NCI-H748 treated with DMSO at 0.1 percent for 48 hours (cell line): ENCODE data around the gene WASL.
"Not testable (repeated sequence)": the region's sequence is repeated elsewhere in the genome, so short reads cannot be mapped to it uniquely, and the experiment has no call there.

Source experiments
- DNase-seq: peaks from one replicate; lab custom pipeline; 2025; lab: John Stamatoyannopoulos, UW

WASL gene

GRCh38 chr7:123732413-123733091, 16.3 kb downstream of the WASL start:
- no peak for DNase-seq

- DNase-seq: no peak
Observed at GRCh38 chr7:123729218-123729578, 19.6 kb downstream of the WASL start.

GRCh38 chr7:123727071-123727837, 21.5 kb downstream of the WASL start:
- no peak for DNase-seq

- no peak for DNase-seq
Observed at GRCh38 chr7:123725586-123726171, 23.1 kb downstream of the WASL start.

DNA sequence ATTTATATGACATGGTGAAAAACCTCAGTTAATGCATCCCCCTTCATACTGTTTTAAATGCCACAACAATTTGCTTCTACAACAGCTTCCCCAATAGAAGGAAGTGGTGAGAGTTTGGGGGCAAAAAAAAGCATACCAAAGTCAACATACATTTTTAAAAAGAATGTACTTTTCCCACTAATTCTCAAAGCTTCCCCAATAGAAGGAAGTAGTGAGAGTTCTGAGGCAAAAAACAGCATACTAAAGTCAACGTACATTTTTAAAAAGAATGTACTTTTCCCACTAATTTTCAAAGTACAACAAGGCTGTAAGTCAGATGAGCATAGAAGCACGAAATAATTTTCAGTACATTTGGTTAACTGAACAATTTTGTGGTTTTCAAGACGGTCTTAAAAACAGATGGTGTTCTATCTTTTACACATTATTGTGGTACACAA, 24.0 kb downstream of the WASL start:
- DNase-seq: no peak

DNA sequence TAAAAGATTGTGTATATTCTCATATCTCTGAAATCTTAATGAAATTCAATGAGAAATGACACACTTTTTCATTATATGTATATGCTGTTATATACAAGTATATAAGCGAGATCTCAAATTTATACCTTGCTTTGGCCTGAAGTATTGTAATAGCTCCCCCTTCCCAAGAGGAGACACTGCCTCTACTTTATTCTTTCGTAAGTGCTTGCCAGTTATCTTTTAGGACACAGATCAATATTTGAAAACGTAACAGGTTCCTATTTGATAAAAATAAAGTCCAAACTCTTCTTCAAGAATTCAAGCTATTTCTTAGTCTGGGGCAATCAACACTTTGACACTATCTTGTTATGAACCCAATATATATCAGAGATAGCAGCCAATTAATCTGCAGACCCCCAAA, 24.9 kb downstream of the WASL start:
- DNase-seq: no peak

DNA sequence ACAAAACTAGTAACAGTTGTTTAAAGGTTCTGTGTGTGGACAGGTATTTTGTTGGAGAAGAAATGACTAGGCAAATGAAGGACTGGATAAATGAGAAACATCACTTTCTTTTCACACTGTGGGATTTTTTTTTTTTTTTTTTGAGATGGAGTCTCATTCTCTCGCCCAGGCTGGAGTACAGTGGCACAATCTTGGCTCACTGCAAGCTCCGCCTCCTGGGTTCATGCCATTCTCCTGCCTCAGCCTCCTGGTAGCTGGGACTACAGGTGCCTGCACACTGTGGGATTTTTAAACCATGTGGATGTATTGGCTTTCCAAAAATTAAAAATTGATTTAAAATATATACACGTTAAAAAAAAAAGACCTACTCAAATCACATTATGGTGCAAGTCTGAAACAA, 28.3 kb downstream of the WASL start:
- DNase-seq: not testable (repeated sequence)

- DNase-seq: no peak
Observed at GRCh38 chr7:123719197-123719721, 29.5 kb downstream of the WASL start.

- DNase-seq: no peak
Observed at GRCh38 chr7:123718773-123719172, 30.0 kb downstream of the WASL start.

- DNase-seq: no peak
Observed at GRCh38 chr7:123717689-123718088, 31.1 kb downstream of the WASL start.

GRCh38 chr7:123716877-123717276, 31.9 kb downstream of the WASL start:
- no peak for DNase-seq

- no peak for DNase-seq
Observed at GRCh38 chr7:123715799-123716198, 33.0 kb downstream of the WASL start.

GRCh38 chr7:123715198-123715597, 33.6 kb downstream of the WASL start:
- no peak for DNase-seq

DNA sequence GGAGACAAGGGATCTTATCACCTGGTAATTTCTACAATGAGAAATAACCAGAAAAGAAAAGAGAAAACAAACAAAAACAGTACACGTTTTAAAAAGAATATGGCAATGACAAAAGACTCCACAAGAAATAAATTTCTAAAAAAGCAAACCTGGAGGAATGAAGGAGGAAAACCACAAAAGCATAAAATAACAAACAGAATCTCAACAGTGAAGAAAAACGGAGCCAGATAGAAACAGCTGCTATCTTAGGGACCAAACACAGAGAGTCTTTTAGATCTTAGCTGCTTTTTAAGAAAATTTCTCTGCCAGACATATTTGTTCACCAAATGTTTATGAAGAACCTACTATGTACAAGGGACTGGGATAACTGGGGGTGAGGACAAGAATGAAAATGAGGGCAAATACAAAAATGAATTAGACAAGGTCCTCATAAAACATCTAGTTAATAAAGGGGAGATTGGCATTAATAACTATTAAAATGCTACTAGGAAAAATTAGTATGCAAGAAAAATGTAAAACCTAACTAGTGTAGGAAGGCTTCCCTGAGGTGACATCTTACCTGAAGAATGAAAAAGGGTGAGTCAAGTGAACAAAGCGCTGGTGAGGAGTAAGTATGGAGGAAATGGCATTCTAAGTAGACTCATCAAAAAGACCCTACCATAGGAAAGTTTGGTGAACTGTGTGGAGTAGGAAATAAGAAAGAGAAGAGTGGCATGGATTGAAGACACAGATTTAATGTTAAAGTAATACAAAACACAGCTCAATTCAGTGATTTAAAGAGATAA, 34.3 kb downstream of the WASL start:
- no peak for DNase-seq

DNA sequence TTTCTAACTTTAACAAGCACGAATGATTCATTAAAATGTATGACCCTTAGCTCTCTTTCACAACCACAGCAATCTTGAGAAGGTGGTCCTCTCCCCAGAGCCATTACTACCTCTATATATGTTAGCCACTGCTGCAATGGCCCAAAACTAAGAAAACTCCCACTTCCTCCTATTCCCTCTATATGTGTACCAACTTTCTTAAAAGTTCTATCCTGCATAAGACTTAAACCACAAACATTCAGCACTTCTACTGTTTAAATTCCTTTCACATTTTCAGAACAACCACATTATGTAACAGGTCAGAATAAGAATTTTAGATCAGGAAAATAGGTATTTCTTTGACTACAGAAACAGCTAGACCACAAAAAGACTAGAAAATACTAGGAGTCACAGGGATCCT, 36.2 kb downstream of the WASL start:
- DNase-seq: no peak

DNA sequence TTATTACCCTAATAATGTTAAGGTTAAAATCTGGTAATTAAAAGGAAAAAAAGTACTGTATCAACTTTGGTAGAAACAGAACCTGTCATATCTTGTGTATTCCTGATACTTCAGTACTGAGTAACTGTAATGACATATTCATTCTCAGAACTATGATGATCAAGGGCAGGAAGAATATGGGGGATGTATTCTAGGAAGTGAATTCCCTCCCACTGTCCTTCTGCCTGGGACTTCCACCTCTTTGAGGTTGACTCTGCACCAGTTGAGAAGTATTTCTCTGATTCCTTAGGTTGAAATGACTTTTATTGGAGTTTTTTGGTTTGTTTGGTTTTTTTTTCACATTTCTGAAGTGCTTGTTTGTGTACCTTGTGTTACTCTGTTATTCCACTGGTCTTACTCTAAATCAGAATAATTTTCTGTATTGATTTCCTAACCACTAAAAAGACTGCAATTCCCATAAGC, 36.9 kb downstream of the WASL start:
- DNase-seq: no peak

GRCh38 chr7:123710683-123711082, 38.1 kb downstream of the WASL start:
- no peak for DNase-seq

GRCh38 chr7:123709525-123709924, 39.3 kb downstream of the WASL start:
- no peak for DNase-seq

DNA sequence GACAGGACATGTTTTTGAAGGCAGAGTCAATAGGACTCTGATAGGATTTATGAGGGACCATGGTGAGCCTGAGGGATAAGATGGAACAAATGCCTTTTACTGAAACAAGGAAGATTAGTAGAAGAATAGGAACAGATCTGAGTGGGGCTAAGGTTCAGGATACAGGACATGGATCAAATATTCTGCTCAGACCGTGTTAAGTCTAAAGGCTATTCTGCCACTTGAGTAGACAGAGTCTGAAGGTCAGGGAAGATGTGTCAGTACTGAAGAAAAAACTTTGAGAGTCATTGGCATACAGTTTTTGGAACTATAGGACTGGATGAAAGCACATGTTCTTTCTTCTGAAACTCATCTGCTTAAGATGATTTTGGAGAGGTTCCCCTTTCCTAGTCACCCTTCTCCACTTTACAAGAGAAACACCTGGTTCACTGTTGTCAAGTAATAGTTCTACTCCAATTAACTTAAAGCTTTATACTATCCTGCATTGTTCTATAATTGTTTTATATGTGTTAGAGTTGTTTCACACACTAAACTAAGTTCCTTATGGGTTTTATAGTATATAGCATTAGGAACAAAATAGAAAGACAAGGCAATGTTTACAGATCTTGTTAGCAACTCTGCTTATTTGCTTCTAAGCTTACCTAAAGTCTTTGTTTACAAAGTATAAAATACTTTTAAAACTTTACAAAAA, 43.4 kb downstream of the WASL start:
- DNase-seq: no peak

DNA sequence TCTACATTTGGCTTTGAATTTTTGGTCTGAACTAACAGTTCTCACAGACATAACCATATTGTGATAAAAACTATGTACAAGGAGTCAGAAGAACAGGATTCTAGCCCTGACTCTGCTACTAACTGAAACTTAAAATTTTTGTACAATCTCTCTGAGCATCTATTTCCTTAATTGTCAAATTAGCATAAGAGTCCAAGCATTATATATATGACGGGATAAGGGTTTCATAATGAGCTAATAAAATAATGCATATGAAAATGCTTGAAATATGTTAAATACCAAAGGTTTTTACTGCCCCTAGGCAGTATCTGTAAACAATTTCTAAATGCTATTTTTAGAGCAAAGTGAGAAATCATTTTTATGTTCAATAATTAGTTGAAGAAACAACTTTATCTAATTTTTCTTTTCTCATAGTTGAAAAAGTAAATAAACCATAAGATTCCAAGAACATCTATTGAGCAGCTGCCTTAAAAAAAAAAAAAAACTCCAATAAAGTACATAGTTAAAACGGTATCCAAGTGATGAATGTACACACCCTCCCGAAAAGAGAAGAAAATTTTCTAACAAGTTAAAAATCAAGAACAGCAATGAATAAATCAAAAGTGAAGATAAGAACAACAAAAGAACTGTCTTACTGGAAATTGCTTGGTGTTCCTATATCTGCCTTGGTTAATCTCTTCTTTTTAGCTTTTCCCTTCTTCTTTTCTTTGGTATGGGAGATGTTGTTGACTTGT, 52.7 kb downstream of the WASL start:
- DNase-seq: no peak

DNA sequence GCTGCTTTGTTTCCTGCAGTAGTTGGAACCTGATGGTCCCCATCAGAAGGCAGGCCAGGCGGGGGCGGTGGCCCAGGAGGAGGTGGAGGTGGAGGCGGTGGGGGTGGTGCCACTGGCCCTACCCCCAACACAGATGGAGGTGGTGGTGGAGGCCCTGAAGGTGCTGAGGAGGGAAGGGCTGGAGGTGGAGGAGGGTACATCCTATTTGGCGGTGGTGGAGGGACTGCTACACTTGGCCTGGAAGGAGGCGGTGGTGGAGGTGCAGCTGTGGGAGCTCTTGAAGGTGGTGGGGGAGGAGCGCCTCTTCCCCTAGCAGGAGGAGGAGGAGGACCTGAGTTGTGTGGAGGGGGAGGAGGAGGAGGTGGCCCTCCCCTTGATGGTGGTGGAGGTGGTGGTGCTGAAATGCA, 56.3 kb downstream of the WASL start:
- DNase-seq: no peak
